ENCODE measurements around the gene MAP2K6.

MAP2K6 gene

GRCh38 chr17:69455040-69455439 is 40.5 kb downstream of the MAP2K6 start:
- no peak for DNase-seq (ENCODE audit: extremely low read depth, low read depth)
- TF ChIP-seq CTCF (IDR thresholded peaks at IDR 0.05; ENCODE audit: low read depth, low read length) = no peak

GRCh38 chr17:69457603-69458002 is 43.1 kb downstream of the MAP2K6 start:
- DNase-seq (ENCODE audit: extremely low read depth, low read depth) = no peak
- no peak for TF ChIP-seq CTCF (IDR thresholded peaks at IDR 0.05; ENCODE audit: low read depth, low read length)

DNA sequence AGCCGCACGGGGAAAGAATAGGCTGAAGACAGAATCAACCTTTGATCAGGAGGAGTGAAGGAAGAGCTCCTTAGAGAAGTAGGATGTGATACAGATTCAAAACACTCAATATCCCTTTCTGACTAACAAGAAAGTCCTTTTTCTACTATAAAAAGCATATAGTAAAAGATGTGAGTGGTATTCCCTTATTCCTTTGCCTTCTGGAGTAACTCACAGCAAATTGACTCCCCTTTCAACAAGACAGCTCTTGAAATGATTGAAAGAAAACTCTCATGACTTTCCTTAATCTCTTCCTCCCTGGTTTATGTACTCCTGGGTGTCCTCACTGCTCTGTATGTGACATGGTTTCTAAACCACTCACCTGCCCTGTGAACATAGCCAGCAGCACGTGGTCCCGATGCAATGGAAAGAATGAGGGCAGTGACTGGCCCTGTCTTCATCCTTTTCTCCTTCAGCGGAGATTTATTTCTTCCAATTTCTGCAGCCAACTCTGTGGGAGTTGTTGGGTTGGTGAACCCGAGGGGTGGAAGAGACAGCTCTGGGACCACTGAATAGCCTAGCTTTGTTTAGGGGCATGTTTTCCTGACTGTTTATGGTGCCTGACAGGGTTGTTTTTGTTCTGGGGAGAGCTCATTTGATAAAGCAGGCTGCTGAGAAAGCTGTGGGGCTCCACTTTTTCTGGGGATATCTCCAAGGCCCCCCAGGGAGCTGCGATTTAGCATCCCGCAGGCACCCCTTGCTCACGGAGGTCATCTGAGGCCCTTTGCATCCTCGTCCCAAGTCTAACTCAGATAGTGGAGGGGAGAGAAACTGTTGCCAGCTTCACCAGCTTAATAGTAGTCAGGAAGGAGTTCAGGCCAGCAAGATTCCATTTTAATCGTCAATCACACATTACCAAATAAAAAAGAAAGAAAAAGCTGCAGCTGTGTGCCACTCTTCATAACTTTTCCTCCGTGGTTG is 46.7 kb downstream of the MAP2K6 start:
- no peak for TF ChIP-seq CTCF (IDR thresholded peaks at IDR 0.05; ENCODE audit: low read depth, low read length)
- no peak for DNase-seq (ENCODE audit: extremely low read depth, low read depth)

DNA sequence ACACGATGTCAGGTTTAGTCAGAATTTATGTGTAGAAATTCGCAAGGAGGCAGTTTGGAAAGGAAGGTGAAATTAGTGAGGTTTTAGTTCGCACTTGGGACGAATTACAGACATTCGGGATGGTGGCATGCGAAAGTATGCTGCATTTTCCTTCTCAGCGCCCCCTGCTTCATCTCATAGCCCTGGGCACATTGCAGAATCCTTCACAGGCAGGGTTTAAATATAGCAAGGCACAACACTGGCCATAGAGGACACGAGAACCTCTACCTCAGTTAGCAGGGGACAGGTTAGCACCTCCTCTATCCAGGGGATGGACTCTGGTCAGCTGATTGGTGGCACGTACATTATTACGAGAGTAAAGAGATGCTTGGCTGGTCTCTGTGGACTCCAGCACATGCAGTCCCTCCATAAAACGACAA is 47.5 kb downstream of the MAP2K6 start:
- no peak for TF ChIP-seq CTCF (IDR thresholded peaks at IDR 0.05; ENCODE audit: low read depth, low read length)

DNA sequence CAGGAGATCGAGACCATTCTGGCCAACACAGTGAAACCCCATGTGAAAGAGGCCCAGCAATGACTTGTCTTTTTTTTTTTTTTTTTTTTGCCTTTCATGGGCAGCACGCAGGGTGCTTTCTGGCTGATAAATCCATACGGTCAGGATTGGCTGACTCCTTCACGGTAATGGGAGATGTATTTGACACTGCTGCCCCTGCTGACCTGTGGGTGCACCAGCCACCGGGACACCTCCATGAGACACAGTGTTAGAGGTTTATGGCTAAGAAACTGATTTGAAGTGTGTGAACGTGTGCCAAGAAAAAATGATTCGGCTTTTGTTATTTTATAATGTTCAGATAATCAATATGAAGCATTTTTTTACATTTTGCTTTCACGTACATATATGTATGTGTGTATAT is 48.4 kb downstream of the MAP2K6 start:
- no peak for TF ChIP-seq CTCF (IDR thresholded peaks at IDR 0.05; ENCODE audit: low read depth, low read length)
- no peak for DNase-seq (ENCODE audit: extremely low read depth, low read depth)

More for the DNA sequence above, 47.5 kb downstream of the MAP2K6 start:
- DNase-seq (ENCODE audit: extremely low read depth, low read depth) = no peak

- no peak for DNase-seq (ENCODE audit: extremely low read depth, low read depth)
- TF ChIP-seq CTCF (IDR thresholded peaks at IDR 0.05; ENCODE audit: low read depth, low read length) = no peak
Observed at GRCh38 chr17:69466451-69466850, 52.0 kb downstream of the MAP2K6 start.

- TF ChIP-seq CTCF (IDR thresholded peaks at IDR 0.05; ENCODE audit: low read depth, low read length) = no peak
Observed at GRCh38 chr17:69466905-69467667, 52.6 kb downstream of the MAP2K6 start.

More at GRCh38 chr17:69466905-69467667, 52.6 kb downstream of the MAP2K6 start:
- DNase-seq (ENCODE audit: extremely low read depth, low read depth) = no peak

All from AG09319 (cell line).